Endothelial cell of umbilical vein (primary cell): Measurements from ENCODE around the gene GNAT1. TPM values are rescaled to one million over a fixed set of nuclear protein-coding genes. Genes with fewer than 3 reads are reported as not detected.

Experiments used
- BruUV-seq: library from RNA; stranded (reverse); fragments of 400-500 nt; replicated peaks from 2 replicates; lab custom pipeline; 2021; lab: Mats Ljungman, UMichigan
- CTCF ChIA-PET: fragments of 300-600, 350-600 bp; sonication (Branson Sonifier 250); formaldehyde crosslinking; loops from one replicate; lab custom pipeline; 2021; ENCODE audit warnings: antibody characterized with exemption, inconsistent platforms; lab: Charles Lee
- POLR2A ChIA-PET: fragments of 300-600, 350-600 bp; sonication (Branson Sonifier 250); formaldehyde crosslinking; loops from one replicate; lab custom pipeline; 2021; ENCODE audit warnings: antibody characterized with exemption, inconsistent platforms; lab: Charles Lee
- DNase-seq: peaks from one replicate; pipeline ENCODE4 v3.0.0-alpha.2; 2011; ENCODE audit warnings: low read depth, low spot score
- FAIRE-seq: peaks from 2 replicates; lab custom pipeline; 2011; peaks lifted over from hg19 to GRCh38; lab: Jason Lieb, UNC
- H2AFZ ChIP-seq: 2 replicates; pipeline ENCODE4 v1.6.0; 2012; ENCODE audit warnings: low read depth, low read length, control low read depth, inconsistent platforms
- H3K27ac ChIP-seq: 2 replicates; pipeline ENCODE4 v1.5.1; 2011; ENCODE audit warnings: low read depth, mild to moderate bottlenecking, control low read depth, low read length, moderate library complexity; ENCODE audit not compliant: insufficient read depth
- H3K27me3 ChIP-seq, 2 experiments: 2 replicates each; pipeline versions ENCODE4 v1.6.0 to v1.6.1; 2011; ENCODE audit warnings: low read length in 2 of 2, mixed read lengths in 1 of 2; ENCODE audit not compliant: control insufficient read depth in 2 of 2, insufficient read depth in 2 of 2
- H3K36me3 ChIP-seq, 2 experiments: 2 replicates in 1 of 2; 3 replicates in 1 of 2; pipeline ENCODE4 v1.5.1; 2011; ENCODE audit warnings: low read length in 2 of 2, mild to moderate bottlenecking in 1 of 2, moderate library complexity in 1 of 2; ENCODE audit not compliant: control insufficient read depth in 2 of 2, insufficient read depth in 2 of 2; ENCODE audit errors: extremely low read depth in 1 of 2
- H3K4me1 ChIP-seq: 3 replicates; pipeline ENCODE4 v1.5.1; 2011; ENCODE audit warnings: mild to moderate bottlenecking, low read length; ENCODE audit not compliant: control insufficient read depth, insufficient read depth; ENCODE audit errors: extremely low read depth
- H3K4me2 ChIP-seq: 2 replicates; pipeline ENCODE4 v1.6.1; 2011; ENCODE audit warnings: low read length, control low read depth, mixed read lengths; ENCODE audit not compliant: insufficient read depth
- H3K4me3 ChIP-seq, 3 experiments: fragments of 200-600 bp in 1 of 3; sonication (generic), shearing (Covaris generic) in 1 of 3; replicated peaks in 1 of 3; 2 replicates each; pipeline ENCODE4 v1.5.1; 2011 to 2016; ENCODE audit warnings: control low read depth in 3 of 3, low read length in 3 of 3, mild to moderate bottlenecking in 2 of 3, inconsistent platforms in 1 of 3, low read depth in 1 of 3, moderate library complexity in 1 of 3; ENCODE audit not compliant: insufficient read depth in 1 of 3
- H3K79me2 ChIP-seq: 2 replicates; pipeline ENCODE4 v1.6.0; 2012; ENCODE audit warnings: low read length, inconsistent platforms; ENCODE audit not compliant: control insufficient read depth, insufficient read depth
- H3K9ac ChIP-seq: replicated peaks from 2 replicates; pipeline ENCODE3; 2011; ENCODE audit warnings: low read length, control low read depth; ENCODE audit not compliant: insufficient read depth; ENCODE audit errors: extremely low read depth
- H3K9me1 ChIP-seq: replicated peaks from 3 replicates; pipeline ENCODE4 v1.6.0; 2011; ENCODE audit warnings: mild to moderate bottlenecking, low read length; ENCODE audit not compliant: control insufficient read depth, insufficient read depth; ENCODE audit errors: extremely low read depth
- H3K9me3 ChIP-seq: replicated peaks from 2 replicates; pipeline ENCODE4 v1.5.1; 2012; ENCODE audit warnings: low read length, inconsistent platforms; ENCODE audit not compliant: control insufficient read depth, insufficient read depth
- H4K20me1 ChIP-seq: replicated peaks from 2 replicates; pipeline ENCODE3; 2011; ENCODE audit warnings: mild to moderate bottlenecking, low read length; ENCODE audit not compliant: control insufficient read depth, insufficient read depth; ENCODE audit errors: extremely low read depth
- EZH2 ChIP-seq: IDR thresholded peaks from 2 replicates; pipeline ENCODE4 v1.6.1; 2012; ENCODE audit warnings: borderline replicate concordance, low read depth, mild to moderate bottlenecking, moderate library complexity, low read length, inconsistent platforms; ENCODE audit not compliant: severe bottlenecking
- FOS ChIP-seq: IDR thresholded peaks from 2 replicates; pipeline ENCODE4 v1.6.1; 2011; ENCODE audit warnings: mild to moderate bottlenecking, low read length, moderate library complexity, borderline replicate concordance; ENCODE audit not compliant: insufficient read depth
- GATA2 ChIP-seq: IDR thresholded peaks from 2 replicates; pipeline ENCODE4 v1.7.0; 2011; ENCODE audit warnings: low read depth, mild to moderate bottlenecking, moderate library complexity, mixed read lengths, low read length; ENCODE audit not compliant: insufficient read length, insufficient read depth
- JUN ChIP-seq: IDR thresholded peaks from 2 replicates; pipeline ENCODE4 v1.6.1; 2011; ENCODE audit warnings: borderline replicate concordance, low read depth; ENCODE audit not compliant: insufficient read length, insufficient read depth
- MYC ChIP-seq: IDR thresholded peaks from one replicate; pipeline ENCODE4 v1.6.1; 2011; ENCODE audit warnings: mild to moderate bottlenecking, low read depth, low read length
- POLR2A ChIP-seq: IDR thresholded peaks from 2 replicates; pipeline ENCODE4 v1.6.1; 2012; ENCODE audit warnings: low read depth, mild to moderate bottlenecking, control low read depth, low read length
- POLR2AphosphoS5 ChIP-seq: IDR thresholded peaks from 2 replicates; pipeline ENCODE4 v1.6.1; 2012; ENCODE audit warnings: low read depth, mild to moderate bottlenecking, control low read depth, low read length, moderate library complexity; ENCODE audit not compliant: insufficient read depth
- dilution Hi-C: fragments of 300-500 bp; cut with MboI; formaldehyde crosslinking; loops from one replicate; pipeline ENCODE4 v1.15.0; 2019; ENCODE audit warnings: low sequenced_read_pairs; ENCODE audit not compliant: extremely low pct_ligation_motif_present
- intact Hi-C: fragments of 100-400 bp; cut with micrococcal nuclease; formaldehyde crosslinking; loops from one replicate; pipeline ENCODE4 v1.10.0; 2022
- polyA plus RNA-seq, 4 experiments: library from polyadenylated mRNA; depleted of rRNA in 3 of 4; stranded (reverse) in 3 of 4; unstranded in 1 of 4; fragments of >200 nt; gene quantifications; 2 replicates each; pipeline versions ENCODE4 v1.2.1 to v1.2.3, GENCODE V29; 2011 to 2012; ENCODE audit warnings: missing spikeins in 1 of 4
- total RNA-seq: library from RNA; stranded (reverse); gene quantifications from 2 replicates; pipeline ENCODE4 v1.2.3, GENCODE V29; 2021
- TF ChIP-seq, protein P1 (sequence below), 2 donors: IDR thresholded peaks; 1 replicate in 1 of 2; 2 replicates in 1 of 2; pipeline ENCODE4 v1.5.1; 2011; ENCODE audit warnings: low read length in 2 of 2, mild to moderate bottlenecking in 2 of 2, moderate library complexity in 2 of 2, control low read depth in 1 of 2, inconsistent platforms in 1 of 2, low read depth in 1 of 2; ENCODE audit not compliant: insufficient read depth in 1 of 2; ENCODE audit errors: extremely low read depth in 1 of 2
- TF ChIP-seq, protein P2 (sequence below): IDR thresholded peaks from 2 replicates; pipeline ENCODE4 v1.6.1; 2011; ENCODE audit not compliant: insufficient read depth, insufficient read length

Gene GNAT1
- total and polyA plus RNA-seq, 2 donors (not counting 3 experiments of a cell fraction or from before 2014, with no cell fraction given), result 0.77 TPM; not detected in 1

GRCh38 chr3:50229490-50229889 lies 38.1 kb downstream of the GNAT1 start:
- intact Hi-C loops (no loop called here), dilution Hi-C loops (no loop called here)
- ChIA-PET CTCF (interaction anchor here (1.4 to 10.5 kb wide), 6 partner anchors 13 to 95 kb away, joined by 3 to 314 read pairs (median 76); partner anchors contain the start of genes GNAT1 and SEMA3B), POLR2A (no interaction called here)
- H3K9ac ChIP-seq, result no peak overlapping the region
- peaks cover 13% of the 10 kb centered on the region for H3K4me1 ChIP-seq
- no peak for FAIRE-seq
- no peak for DNase-seq
- BruUV-seq, result no TSS peak
- H4K20me1 ChIP-seq, result no peaks in the 10 kb centered on the region
- H3K27me3 ChIP-seq, result no peaks in the 10 kb centered on the region
- no peak overlapping the region for H3K4me2 ChIP-seq
- no peak overlapping the region for H2AFZ ChIP-seq
- H3K36me3 ChIP-seq, result no peaks in the 10 kb centered on the region
- H3K4me3 ChIP-seq, result no peak overlapping the region
- no peak overlapping the region for H3K27ac ChIP-seq
- no peaks in the 10 kb centered on the region for H3K9me1 ChIP-seq
- H3K9me3 ChIP-seq, result no peaks in the 10 kb centered on the region
- H3K79me2 ChIP-seq, result peaks cover 2% of the 10 kb centered on the region
- TF ChIP-seq GATA2 (no peak), MYC (no peak), POLR2A (no peak), FOS (no peak), JUN (no peak), EZH2 (no peak), POLR2AphosphoS5 (no peak)
- TF ChIP-seq, protein P1, sequence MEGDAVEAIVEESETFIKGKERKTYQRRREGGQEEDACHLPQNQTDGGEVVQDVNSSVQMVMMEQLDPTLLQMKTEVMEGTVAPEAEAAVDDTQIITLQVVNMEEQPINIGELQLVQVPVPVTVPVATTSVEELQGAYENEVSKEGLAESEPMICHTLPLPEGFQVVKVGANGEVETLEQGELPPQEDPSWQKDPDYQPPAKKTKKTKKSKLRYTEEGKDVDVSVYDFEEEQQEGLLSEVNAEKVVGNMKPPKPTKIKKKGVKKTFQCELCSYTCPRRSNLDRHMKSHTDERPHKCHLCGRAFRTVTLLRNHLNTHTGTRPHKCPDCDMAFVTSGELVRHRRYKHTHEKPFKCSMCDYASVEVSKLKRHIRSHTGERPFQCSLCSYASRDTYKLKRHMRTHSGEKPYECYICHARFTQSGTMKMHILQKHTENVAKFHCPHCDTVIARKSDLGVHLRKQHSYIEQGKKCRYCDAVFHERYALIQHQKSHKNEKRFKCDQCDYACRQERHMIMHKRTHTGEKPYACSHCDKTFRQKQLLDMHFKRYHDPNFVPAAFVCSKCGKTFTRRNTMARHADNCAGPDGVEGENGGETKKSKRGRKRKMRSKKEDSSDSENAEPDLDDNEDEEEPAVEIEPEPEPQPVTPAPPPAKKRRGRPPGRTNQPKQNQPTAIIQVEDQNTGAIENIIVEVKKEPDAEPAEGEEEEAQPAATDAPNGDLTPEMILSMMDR (IDR thresholded peaks at IDR 0.05; ENCODE audit: extremely low read depth in 1 of 2, insufficient read depth in 1 of 2, low read depth in 1 of 2, low read length in 2 of 2), result no peak
- TF ChIP-seq, protein P2, sequence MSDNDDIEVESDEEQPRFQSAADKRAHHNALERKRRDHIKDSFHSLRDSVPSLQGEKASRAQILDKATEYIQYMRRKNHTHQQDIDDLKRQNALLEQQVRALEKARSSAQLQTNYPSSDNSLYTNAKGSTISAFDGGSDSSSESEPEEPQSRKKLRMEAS, result no peak
